Measurements from ENCODE around the gene KCTD1.

DNA sequence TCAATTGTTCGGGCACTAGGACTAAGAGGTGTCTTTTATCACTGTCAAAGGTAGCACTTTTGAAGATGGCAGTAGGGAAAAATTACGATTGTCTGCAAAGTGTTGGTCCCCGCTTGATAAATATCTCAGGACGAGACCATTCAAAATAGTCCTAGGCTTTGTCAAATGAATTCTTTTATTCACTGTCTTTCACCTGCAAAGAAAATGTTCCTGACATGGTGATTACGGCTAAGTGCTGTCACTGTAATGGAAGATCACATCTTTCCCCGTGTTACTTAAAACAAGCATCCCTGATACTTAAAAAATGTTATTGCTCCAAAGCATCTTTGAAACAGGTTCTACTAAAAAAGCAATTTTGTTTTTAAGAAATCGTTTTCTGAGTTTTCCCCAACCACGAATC lies 71.7 kb downstream of the KCTD1 start:
- TF ChIP-seq, protein P1, sequence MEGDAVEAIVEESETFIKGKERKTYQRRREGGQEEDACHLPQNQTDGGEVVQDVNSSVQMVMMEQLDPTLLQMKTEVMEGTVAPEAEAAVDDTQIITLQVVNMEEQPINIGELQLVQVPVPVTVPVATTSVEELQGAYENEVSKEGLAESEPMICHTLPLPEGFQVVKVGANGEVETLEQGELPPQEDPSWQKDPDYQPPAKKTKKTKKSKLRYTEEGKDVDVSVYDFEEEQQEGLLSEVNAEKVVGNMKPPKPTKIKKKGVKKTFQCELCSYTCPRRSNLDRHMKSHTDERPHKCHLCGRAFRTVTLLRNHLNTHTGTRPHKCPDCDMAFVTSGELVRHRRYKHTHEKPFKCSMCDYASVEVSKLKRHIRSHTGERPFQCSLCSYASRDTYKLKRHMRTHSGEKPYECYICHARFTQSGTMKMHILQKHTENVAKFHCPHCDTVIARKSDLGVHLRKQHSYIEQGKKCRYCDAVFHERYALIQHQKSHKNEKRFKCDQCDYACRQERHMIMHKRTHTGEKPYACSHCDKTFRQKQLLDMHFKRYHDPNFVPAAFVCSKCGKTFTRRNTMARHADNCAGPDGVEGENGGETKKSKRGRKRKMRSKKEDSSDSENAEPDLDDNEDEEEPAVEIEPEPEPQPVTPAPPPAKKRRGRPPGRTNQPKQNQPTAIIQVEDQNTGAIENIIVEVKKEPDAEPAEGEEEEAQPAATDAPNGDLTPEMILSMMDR (IDR thresholded peaks at IDR 0.05), result no peak
- TF ChIP-seq EP300 (IDR thresholded peaks at IDR 0.05), result no peak
